GM21526 (cell line): ENCODE results near the gene GCSAM.
A peak's percentile ranks its signal among the peaks of the same experiment; 100 is the strongest.

Experiments used
- ATAC-seq: cut with Tn5 transposase; IDR thresholded peaks from one replicate; pipeline ENCODE4 v1.9.1; 2021; ENCODE audit warnings: moderate library complexity; ENCODE audit not compliant: unreplicated experiment, low FRiP score

GCSAM gene

GRCh38 chr3:112129925-112130637, 3.0 kb downstream of the GCSAM start:
- ATAC-seq = no peak

GRCh38 chr3:112128843-112129727, 4.0 kb downstream of the GCSAM start:
- peak; percentile 56 for ATAC-seq

- no peak for ATAC-seq
These were observed 5.2 kb downstream of the GCSAM start for GRCh38 chr3:112127522-112128494.

- ATAC-seq = no peak
These were observed 6.5 kb downstream of the GCSAM start for GRCh38 chr3:112126511-112126911.

GRCh38 chr3:112124907-112125607, 8.0 kb downstream of the GCSAM start:
- ATAC-seq = no peak

GRCh38 chr3:112123548-112123947, 9.5 kb downstream of the GCSAM start:
- ATAC-seq = no peak

- no peak for ATAC-seq
These were observed 10.2 kb downstream of the GCSAM start for GRCh38 chr3:112122870-112123269.

GRCh38 chr3:112121577-112122547, 11.2 kb downstream of the GCSAM start:
- ATAC-seq = no peak

GRCh38 chr3:112119962-112120836, 12.8 kb downstream of the GCSAM start:
- ATAC-seq = no peak

- ATAC-seq = no peak
These were observed 15.0 kb downstream of the GCSAM start for GRCh38 chr3:112117841-112118571.

GRCh38 chr3:112117415-112117814, 15.6 kb downstream of the GCSAM start:
- no peak for ATAC-seq

- no peak for ATAC-seq
These were observed 16.3 kb downstream of the GCSAM start for GRCh38 chr3:112116748-112117186.

- ATAC-seq = no peak
These were observed 17.2 kb downstream of the GCSAM start for GRCh38 chr3:112115806-112116383.

- peak; percentile 30 for ATAC-seq
These were observed 17.8 kb downstream of the GCSAM start for GRCh38 chr3:112115161-112115739.

GRCh38 chr3:112114576-112115160, 18.4 kb downstream of the GCSAM start:
- no peak for ATAC-seq

GRCh38 chr3:112111785-112112402, 21.2 kb downstream of the GCSAM start:
- ATAC-seq = peak; percentile 62
